ENCODE results near the gene RETREG2. TPM values are rescaled to one million over a fixed set of nuclear protein-coding genes. Genes with fewer than 3 reads are reported as not detected.

RETREG2 gene
- total RNA-seq, 1 experiment from 2014 or later: 58.6 TPM

DNA sequence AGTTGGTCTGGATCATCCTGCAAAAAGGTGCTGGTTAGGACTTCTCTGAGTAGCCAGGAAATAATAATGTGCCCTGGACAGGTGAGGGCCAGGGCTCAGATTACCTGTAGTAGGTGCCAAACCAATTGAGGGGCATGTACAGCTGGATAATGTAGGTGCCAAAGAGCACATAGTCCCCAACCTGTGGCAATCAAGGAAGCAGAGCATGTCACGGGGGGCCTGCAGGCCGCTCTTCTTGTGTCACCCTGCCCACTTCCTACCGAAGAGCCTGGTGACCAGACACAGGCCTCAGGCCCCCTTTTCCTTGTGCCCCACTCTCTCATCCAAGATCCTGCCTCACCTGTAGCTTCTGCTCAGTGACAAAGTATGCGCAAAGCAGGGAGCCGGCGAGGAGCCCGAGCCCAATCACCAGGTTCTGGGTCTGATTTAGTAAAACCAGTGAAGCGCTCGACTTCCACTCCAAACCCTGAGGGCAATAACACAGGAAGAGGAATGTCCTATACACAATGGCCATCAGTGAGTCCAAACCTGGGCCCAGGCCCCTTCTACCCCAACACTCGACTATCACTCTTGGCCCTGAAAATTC, 35.5 kb downstream of the RETREG2 start:
- DNase-seq (ENCODE audit: extremely low read depth, low read depth): no peak

- no peak for DNase-seq (ENCODE audit: extremely low read depth, low read depth)
Observed at GRCh38 chr2:219214141-219214540, 36.1 kb downstream of the RETREG2 start.

GRCh38 chr2:219214786-219215185, 36.7 kb downstream of the RETREG2 start:
- DNase-seq (ENCODE audit: extremely low read depth, low read depth): no peak

DNA sequence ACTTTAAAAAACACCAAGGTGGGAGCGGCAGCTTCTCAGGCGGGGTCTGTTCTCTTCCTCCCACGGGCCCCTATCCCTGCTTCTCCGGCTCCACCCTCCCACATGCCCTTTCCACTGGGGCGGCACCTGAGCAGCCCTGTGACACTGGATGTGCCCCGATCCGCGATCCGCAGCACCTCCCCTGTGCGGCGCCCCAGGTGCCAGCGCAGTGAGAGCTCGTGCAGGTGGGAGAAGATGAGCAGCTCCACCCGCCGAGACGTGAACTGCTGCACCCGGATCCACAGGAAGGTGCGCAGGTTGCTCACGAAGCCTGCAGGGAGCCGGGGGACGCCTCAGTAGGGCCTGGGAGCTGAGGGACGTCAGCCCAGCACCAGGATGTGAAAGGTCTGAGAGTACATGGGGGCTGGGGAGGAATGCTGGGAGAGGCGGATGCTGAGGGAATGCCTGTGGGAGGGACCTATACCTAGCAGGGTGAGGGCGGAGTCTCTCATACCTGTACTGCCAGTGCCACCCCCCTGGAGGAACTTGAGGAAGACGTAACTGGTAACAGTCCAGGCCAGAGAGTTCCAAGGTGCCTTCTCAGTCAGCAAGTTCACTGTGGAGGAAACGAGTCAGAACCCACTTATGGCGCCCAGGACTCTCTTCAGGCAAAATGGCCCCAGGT, 37.9 kb downstream of the RETREG2 start:
- DNase-seq (ENCODE audit: extremely low read depth, low read depth): no peak

DNA sequence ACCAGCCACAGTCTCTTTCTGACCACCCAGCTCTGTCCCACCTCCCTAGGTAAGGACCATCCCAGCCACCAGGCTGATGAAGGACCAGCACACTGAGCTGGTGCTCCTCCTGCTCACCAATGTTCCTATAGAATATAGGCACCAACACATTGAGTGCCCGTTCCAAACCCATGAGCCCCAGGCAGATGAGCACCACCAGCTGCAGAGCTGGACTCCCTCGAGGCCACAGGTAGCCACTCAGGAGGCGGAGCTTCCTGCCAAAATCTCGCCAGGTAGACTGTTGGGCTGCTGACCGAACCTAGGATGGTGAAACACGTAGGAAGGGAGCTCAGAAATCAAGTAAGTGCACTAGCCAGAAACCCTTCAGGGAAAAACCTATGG, 38.5 kb downstream of the RETREG2 start:
- DNase-seq (ENCODE audit: extremely low read depth, low read depth): no peak

DNA sequence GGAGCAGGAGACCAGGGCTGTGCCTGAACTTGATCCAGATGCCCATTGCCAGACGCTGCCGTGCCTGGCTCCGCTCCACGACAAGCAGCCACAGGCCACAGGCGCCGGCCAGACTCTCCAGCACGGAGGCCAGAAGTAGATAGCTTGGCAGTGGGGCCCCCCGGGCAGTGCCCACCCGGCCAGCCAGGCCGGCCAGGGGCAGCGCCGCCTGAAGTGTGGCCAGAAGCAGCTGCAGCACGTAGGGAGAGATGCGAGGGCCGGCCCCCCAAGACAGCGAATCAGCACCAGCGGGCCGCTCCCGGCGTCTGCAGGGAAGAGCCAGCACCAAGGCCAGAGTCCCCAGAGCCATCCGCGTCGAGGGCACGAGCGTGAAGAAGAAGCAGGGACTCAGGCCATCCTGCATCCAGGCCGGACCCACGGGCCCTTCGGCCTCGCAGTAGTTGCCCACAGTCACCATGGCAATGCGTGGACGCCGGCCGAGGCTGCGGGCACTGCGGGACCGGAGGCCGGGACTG, 40.2 kb downstream of the RETREG2 start:
- peak; percentile 48 for DNase-seq (ENCODE audit: extremely low read depth, low read depth)

GRCh38 chr2:219218732-219219701, 40.9 kb downstream of the RETREG2 start, which contains the start of gene ABCB6:
ABCB6 (minus strand) TSS chr2:219218958; CDS start chr2:219218673, 285 bp downstream.
- DNase-seq (ENCODE audit: extremely low read depth, low read depth): peak; percentile 93

DNA sequence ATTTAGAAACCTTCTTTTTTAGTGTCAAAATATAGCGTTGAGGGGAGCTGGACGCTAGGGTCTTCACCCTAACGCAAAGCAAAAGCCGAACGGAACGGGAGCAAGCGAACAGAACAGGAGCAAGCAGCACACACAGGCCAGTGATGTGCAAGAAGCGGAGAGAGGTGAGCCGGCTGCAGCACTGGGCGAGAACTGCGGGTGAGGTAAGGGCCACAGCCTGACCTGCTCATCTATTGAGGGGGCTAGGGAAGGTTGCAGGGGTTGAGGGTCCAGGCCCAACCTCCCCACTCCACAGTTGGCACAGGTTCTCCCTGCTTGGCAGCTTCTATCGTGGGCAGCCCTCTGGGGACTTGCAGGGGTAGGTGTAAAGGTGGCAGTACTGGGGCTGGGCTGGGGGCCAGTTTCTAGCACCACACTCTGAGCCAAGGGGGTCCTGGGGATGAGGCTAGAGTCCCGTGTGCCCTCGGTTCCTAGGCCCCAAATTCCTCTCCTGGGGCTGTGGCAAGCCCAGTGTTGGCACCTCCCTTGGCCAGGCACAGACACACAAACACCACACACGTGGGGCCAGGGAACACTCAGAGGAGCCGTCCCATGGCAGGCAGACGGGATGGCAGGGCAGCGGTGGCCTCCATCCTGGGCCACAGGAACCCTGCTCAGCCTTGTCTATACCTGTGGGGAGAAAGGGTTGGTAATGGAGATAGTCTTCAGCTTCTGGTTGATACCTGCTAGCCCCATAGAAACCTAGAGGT, 41.9 kb downstream of the RETREG2 start:
- no peak for DNase-seq (ENCODE audit: extremely low read depth, low read depth)

- DNase-seq (ENCODE audit: extremely low read depth, low read depth): no peak
Observed at GRCh38 chr2:219220652-219221402, 42.8 kb downstream of the RETREG2 start.

DNA sequence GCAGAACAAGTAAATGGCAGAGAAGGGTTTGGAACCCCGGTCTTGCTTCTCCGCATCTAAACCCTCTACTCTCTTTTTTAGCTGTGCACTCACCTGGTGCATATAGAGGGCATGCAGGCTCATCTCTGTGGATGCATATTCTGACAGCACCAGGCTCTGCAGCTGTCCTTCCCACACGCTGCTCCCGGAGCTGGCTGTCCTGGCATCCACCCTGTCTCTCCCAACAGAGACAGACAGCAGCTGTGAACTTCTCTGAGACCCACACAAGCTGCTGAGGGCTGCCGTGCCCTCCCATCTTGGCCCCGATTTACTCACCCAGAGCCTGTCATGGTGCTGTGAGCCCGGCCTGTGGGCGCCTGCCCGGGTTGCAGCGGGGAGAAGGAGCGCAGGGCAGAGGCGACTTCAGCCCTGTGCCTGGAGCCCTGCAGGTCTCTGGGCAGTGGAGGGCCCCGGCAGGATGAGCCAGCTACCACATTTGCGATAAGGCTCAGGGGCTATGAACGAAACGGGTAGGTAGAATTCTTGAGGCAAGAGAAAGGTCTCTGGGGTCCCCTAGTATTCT, 44.0 kb downstream of the RETREG2 start:
- no peak for DNase-seq (ENCODE audit: extremely low read depth, low read depth)

DNA sequence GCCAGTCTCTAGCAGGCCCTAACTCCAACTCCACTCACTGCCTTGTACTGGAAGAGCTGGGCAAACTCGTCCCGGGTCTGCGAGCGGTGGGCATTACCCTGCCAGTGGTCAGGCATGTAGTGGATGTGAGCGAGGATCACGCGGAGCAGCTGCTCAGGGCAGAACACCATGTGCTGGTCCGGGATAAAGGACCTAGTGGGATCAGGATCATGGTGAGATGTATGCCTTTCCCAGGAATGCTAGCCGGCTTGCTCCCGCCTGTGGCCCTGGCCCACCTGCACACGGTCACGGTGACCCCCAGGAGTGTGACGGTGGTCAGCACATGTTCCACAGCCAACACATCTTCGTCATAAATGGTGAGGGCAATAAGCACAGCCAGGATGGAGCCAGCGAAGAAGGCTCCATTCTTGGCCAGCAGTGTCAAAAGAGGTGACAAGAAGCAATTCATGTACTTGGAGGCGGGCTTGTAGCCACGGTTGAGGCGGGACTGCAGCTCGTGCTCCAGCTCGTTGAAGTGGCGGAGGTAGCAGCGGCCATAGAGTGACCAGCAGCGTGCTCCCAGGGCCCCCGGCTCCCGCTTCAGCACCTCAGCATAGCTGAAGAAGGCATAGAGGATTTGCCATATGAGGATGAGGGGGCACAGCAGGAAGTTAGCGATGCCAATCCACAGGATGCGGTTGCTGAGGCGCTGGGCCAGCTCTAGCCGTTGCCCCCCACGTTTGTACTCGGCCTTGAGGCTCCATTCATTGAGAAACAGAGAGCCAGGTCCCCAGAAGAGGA, 45.9 kb downstream of the RETREG2 start:
- no peak for DNase-seq (ENCODE audit: extremely low read depth, low read depth)

DNA sequence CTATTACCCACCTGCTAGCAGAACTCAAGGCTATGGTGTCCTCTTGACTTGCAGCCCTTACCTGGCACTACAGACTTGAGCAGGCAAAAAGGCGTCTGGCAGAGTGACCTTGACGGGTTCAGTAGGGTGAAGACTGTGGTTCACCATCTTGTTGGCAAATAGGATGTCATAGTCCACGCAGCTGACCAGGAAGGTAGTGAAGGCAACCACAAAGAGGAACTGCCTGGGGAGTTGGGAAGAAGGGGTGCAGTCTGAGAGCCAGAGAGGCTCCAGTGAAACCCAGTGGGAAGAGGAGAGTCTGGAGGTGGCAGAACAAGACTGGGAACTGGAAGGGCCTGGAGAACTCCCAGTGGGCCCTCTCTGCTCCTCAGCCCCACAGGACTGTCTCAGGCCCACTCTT, 47.3 kb downstream of the RETREG2 start:
- no peak for DNase-seq (ENCODE audit: extremely low read depth, low read depth)

DNA sequence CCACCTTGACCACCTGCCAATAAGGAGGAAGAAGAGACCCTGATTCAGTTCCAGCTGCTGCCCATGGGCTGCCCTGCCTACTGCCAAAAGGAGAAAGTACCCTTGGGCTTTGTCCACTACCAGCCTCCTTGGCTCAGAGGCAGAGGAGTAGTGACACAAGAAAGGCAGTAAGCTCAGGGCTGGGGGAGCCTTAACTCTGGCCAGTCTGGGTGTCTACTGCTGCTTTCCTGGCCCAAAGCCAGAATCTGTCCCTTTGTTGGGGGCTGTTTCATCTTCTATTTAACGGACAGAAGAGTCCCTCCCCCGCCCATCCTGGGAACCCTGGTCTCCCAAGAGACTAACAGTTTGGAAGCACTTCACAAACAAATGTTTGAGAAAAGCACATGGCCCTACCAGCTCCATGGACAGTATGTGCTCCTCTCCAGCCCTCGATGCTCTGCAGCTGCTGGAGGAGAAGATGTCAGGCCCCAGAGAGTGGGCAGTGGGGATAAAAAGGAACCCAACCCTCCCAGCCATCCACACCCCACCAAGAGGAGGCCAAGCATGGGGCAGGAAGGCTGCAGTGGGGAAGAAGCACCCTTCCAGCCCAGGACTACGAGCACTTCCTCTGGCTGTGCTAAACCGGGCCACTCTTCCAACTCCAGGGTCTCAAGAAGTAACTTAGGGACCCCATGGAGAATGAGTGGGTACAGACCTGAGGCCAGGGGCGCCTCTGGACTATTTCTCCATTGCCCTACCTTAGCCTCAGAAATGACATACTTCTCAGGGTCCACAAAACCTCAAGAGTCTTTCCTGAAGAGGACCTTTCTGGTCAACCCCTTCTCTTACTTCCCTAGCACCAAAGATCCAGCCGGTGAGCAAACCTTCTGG, 50.2 kb downstream of the RETREG2 start:
- no peak for DNase-seq (ENCODE audit: extremely low read depth, low read depth)

- DNase-seq (ENCODE audit: extremely low read depth, low read depth): no peak
Observed at GRCh38 chr2:219228911-219229304, 50.8 kb downstream of the RETREG2 start.

GRCh38 chr2:219229305-219230058, 51.4 kb downstream of the RETREG2 start, which contains the start of the genes ANKZF1 and ATG9A:
ANKZF1 (plus strand) TSS chr2:219229806; CDS start chr2:219230258, 452 bp downstream.
ATG9A (minus strand) TSS chr2:219229636; CDS start chr2:219228024, 1,612 bp downstream.
- DNase-seq (ENCODE audit: extremely low read depth, low read depth): peak; percentile 99

GRCh38 chr2:219230059-219230540, 52.0 kb downstream of the RETREG2 start:
- DNase-seq (ENCODE audit: extremely low read depth, low read depth): no peak

- DNase-seq (ENCODE audit: extremely low read depth, low read depth): no peak
Observed at GRCh38 chr2:219234331-219234730, 56.3 kb downstream of the RETREG2 start.

All from NCI-H460 (cell line).